GM18951 (cell line): Measurements from ENCODE around the gene TMEM114.

Experiments used
- POLR2A ChIP-seq: IDR thresholded peaks from 4 replicates; pipeline ENCODE4 v1.6.1; 2011; ENCODE audit warnings: mild to moderate bottlenecking; ENCODE audit not compliant: insufficient read length, insufficient read depth; ENCODE audit errors: extremely low read depth
- in situ Hi-C: fragments of 300-500 bp; cut with MboI; formaldehyde crosslinking; loops from one replicate; pipeline ENCODE4 v1.12.0; 2022; ENCODE audit warnings: low sequenced_read_pairs, mixed read lengths, inconsistent platforms; ENCODE audit not compliant: unreplicated experiment

The TMEM114 gene

GRCh38 chr16:8589900-8590688, at the start of gene TMEM114:
Gene TMEM114, minus strand, starts transcription at chr16:8590511. Its CDS starts 673 bp downstream, at chr16:8589838.
- no peak for TF ChIP-seq POLR2A
- in situ Hi-C loops, result no loop called here

GRCh38 chr16:8639694-8640093, 49.4 kb upstream of the TMEM114 start:
- in situ Hi-C loops, result no loop called here
- TF ChIP-seq POLR2A, result no peak

DNA sequence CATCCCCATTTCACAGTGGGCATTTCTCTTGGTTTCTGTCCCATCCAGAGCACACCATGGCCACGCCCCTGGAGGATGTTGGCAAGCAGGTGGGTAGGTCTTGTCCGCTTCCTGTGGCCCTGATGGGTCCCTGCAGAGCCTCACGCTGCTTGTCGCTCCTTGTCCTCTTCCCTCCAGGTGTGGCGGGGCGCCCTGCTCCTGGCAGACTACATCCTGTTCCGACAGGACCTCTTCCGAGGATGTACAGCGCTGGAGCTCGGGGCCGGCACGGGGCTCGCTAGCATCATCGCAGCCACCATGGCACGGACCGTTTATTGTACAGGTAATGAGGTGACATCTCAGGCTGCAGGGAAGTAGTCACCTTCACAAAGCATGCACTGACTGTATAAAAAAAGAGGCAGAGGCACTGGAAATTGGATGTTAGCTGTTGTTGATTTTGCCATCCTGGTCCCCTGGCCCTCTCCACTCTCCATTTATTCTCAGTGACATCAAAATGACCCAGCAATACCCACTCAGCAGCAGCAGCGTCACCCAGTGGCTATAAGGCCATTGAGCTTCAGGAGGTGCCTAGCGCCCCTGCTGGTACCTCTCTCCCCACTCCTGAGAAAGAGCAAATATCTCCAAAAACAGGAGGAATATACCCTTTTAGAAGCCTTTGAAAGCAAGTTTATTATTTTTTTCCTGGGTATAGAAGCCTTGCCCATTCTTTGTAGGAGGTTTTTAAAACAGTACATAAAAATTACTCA, 44.9 kb upstream of the TMEM114 start:
- TF ChIP-seq POLR2A, result no peak
- in situ Hi-C loops, result no loop called here

GRCh38 chr16:8632675-8633182, 42.4 kb upstream of the TMEM114 start:
- no peak for TF ChIP-seq POLR2A
- in situ Hi-C loops, result no loop called here

- in situ Hi-C loops, result no loop called here
- no peak for TF ChIP-seq POLR2A
Measured at GRCh38 chr16:8631818-8632465, 41.6 kb upstream of the TMEM114 start.

- no peak for TF ChIP-seq POLR2A
- in situ Hi-C loops, result no loop called here
Measured at GRCh38 chr16:8631373-8631772, 41.1 kb upstream of the TMEM114 start.

DNA sequence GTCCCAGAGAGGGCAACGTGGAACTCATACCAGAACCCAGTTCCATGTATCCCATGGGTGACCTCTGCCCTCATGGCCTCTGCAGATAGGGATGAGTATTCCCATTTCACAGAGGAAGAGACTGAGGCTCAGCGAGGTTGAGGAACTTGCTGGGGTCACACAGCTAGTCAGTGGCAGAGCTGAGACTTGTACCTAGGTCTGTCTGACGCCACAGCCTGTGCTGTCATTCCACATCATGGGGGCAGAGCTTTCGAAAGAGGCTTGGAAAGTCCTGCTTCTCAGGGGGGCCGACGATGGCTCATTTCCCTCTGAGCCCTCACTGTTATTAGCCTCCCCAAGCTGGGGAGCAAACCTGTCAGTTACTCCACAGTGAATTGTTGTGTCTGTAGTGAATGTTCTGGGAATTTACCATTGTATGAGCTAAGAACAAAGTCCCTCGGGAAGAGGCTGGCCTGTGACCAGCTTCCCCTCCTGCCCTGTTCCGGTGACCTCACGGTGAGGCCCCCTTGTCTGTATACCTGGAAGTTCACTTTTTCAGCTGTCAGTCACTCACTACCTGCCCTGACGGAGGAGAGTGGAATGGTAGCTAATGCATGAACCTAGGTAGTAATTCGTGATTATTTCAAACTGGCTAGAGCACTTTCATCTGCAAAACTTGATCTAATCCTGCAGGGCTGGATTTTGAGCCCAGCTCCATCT, 40.1 kb upstream of the TMEM114 start:
- in situ Hi-C loops, result no loop called here
- TF ChIP-seq POLR2A, result no peak

GRCh38 chr16:8628981-8629725, 38.8 kb upstream of the TMEM114 start:
- in situ Hi-C loops, result no loop called here
- no peak for TF ChIP-seq POLR2A

GRCh38 chr16:8627456-8627855, 37.1 kb upstream of the TMEM114 start:
- in situ Hi-C loops, result no loop called here
- no peak for TF ChIP-seq POLR2A

DNA sequence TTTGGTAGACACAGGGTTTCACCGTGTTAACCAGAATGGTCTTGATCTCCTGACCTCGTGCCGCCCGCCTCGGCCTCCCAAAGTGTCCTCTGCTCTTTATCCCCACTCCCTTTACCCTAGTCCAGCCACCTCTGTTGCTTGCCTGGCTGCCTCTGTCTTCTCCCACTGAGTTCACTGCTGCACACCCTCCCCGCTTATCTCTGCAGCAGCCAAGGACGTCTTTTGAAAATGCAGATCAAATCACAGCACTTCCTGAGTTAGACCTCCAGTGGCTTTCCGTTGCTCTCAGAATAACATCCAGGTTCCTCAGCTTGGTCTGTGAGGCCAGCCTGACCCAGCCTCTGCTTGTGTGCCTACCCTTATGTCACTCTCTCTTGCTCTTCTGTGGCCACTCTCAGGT, 36.6 kb upstream of the TMEM114 start:
- no peak for TF ChIP-seq POLR2A

GRCh38 chr16:8625491-8626087, 35.3 kb upstream of the TMEM114 start:
- in situ Hi-C loops, result no loop called here
- TF ChIP-seq POLR2A, result no peak

More for the DNA sequence above, 36.6 kb upstream of the TMEM114 start:
- in situ Hi-C loops, result no loop called here

- TF ChIP-seq POLR2A, result no peak
- in situ Hi-C loops, result no loop called here
Measured at GRCh38 chr16:8623634-8624033, 33.3 kb upstream of the TMEM114 start.
